HepG2 (cell line): ENCODE results near the gene ARHGAP19. TPM values are rescaled to one million over a fixed set of nuclear protein-coding genes. Genes with fewer than 3 reads are reported as not detected.
A peak's percentile ranks its signal among the peaks of the same experiment; 100 is the strongest.

Source experiments
- ARNTL ChIP-seq: sonication (generic); formaldehyde crosslinking; IDR thresholded peaks from 2 replicates; pipeline ENCODE4 v1.4.0; 2020; ENCODE audit warnings: mild to moderate bottlenecking, missing genetic modification reagents
- ATF7-NPFF ChIP-seq: sonication (generic); formaldehyde crosslinking; IDR thresholded peaks from 2 replicates; pipeline ENCODE4 v1.8.1; 2023; ENCODE audit warnings: mild to moderate bottlenecking, low read depth, missing genetic modification reagents, moderate library complexity
- CSRNP2 ChIP-seq: sonication (generic); formaldehyde crosslinking; conservative IDR thresholded peaks from 2 replicates; pipeline ENCODE4 v1.8.0; 2022; ENCODE audit warnings: low read depth, missing genetic modification reagents
- DRAP1 ChIP-seq: IDR thresholded peaks from 2 replicates; pipeline ENCODE4 v1.6.1; 2016; ENCODE audit warnings: missing genetic modification reagents, missing compliant biosample characterization
- GATAD2A ChIP-seq: IDR thresholded peaks from 2 replicates; pipeline ENCODE4 v1.6.1; 2016
- HNF1A ChIP-seq, 2 experiments: sonication (generic) in 1 of 2; formaldehyde crosslinking in 1 of 2; IDR thresholded peaks; 2 replicates each; pipeline versions ENCODE4 v1.4.0 to v1.6.1; 2016 to 2020; ENCODE audit warnings: borderline replicate concordance in 1 of 2, low read depth in 1 of 2, mild to moderate bottlenecking in 1 of 2, missing genetic modification reagents in 1 of 2
- LBX2 ChIP-seq: sonication (generic); formaldehyde crosslinking; IDR thresholded peaks from 2 replicates; pipeline ENCODE4 v1.5.0; 2020; ENCODE audit warnings: missing genetic modification reagents, mild to moderate bottlenecking, borderline replicate concordance
- MATR3 ChIP-seq: sonication (generic); formaldehyde crosslinking; IDR thresholded peaks from 2 replicates; pipeline ENCODE4 v1.4.0; 2020; ENCODE audit warnings: missing genetic modification reagents
- NFE2 ChIP-seq: sonication (generic); formaldehyde crosslinking; IDR thresholded peaks from 2 replicates; pipeline ENCODE4 v1.4.0; 2020; ENCODE audit warnings: missing genetic modification reagents
- PRMT3 ChIP-seq: sonication (generic); formaldehyde crosslinking; IDR thresholded peaks from 2 replicates; pipeline ENCODE4 v1.8.1; 2022; ENCODE audit warnings: low read depth, mild to moderate bottlenecking, moderate library complexity, missing genetic modification reagents, borderline replicate concordance
- RNF219 ChIP-seq: sonication (generic); formaldehyde crosslinking; IDR thresholded peaks from 2 replicates; pipeline ENCODE4 v1.5.0; 2020; ENCODE audit warnings: mild to moderate bottlenecking, missing genetic modification reagents
- THAP7 ChIP-seq: sonication (generic); formaldehyde crosslinking; IDR thresholded peaks from 2 replicates; pipeline ENCODE4 v1.8.1; 2023; ENCODE audit warnings: mild to moderate bottlenecking, missing genetic modification reagents
- U2AF1 ChIP-seq: fragments of 200-400 bp; formaldehyde crosslinking; optimal IDR thresholded peaks from 2 replicates; pipeline ENCODE3; 2017; ENCODE audit warnings: mild to moderate bottlenecking, low read depth, low read length
- YEATS2 ChIP-seq: sonication (generic); formaldehyde crosslinking; IDR thresholded peaks from 2 replicates; pipeline ENCODE4 v1.4.0; 2020; ENCODE audit warnings: missing genetic modification reagents, borderline replicate concordance
- ZC3H13 ChIP-seq: sonication (generic); formaldehyde crosslinking; IDR thresholded peaks from 2 replicates; pipeline ENCODE4 v1.8.1; 2023; ENCODE audit warnings: mild to moderate bottlenecking, missing genetic modification reagents, moderate library complexity
- ZNF263 ChIP-seq: sonication (generic); formaldehyde crosslinking; IDR thresholded peaks from 2 replicates; pipeline ENCODE4 v1.4.0; 2020; ENCODE audit warnings: missing genetic modification reagents
- ZNF350 ChIP-seq: sonication (generic); formaldehyde crosslinking; IDR thresholded peaks from 2 replicates; pipeline ENCODE4 v1.4.0; 2020; ENCODE audit warnings: mild to moderate bottlenecking, low read depth, missing genetic modification reagents, borderline replicate concordance
- ZSCAN21 ChIP-seq: sonication (generic); formaldehyde crosslinking; IDR thresholded peaks from 2 replicates; pipeline ENCODE4 v1.8.0; 2022; ENCODE audit warnings: mild to moderate bottlenecking, missing genetic modification reagents, moderate library complexity, borderline replicate concordance
- polyA plus RNA-seq, 8 experiments: library from polyadenylated mRNA; depleted of rRNA in 3 of 8; stranded (reverse) in 7 of 8; unstranded in 1 of 8; fragments of >200 nt; fragmentation: Illumina TruSeq in 4 of 8; extraction: Trizol in 4 of 8; gene quantifications; 2 replicates each; pipeline versions ENCODE4 v1.2.1 to v1.2.3, GENCODE V29; 2011 to 2016; ENCODE audit warnings: low read depth in 4 of 8, missing spikeins in 1 of 8, mixed read lengths in 1 of 8; ENCODE audit not compliant: insufficient read depth in 1 of 8
- total RNA-seq, 5 experiments: library from RNA; depleted of rRNA; stranded (reverse); fragments of >200 nt; fragmentation: Illumina TruSeq; extraction: Trizol; gene quantifications; 2 replicates each; pipeline ENCODE4 v1.2.3, GENCODE V29; 2016; ENCODE audit warnings: low read depth in 1 of 5

ARHGAP19 gene
- total and polyA plus RNA-seq, 2 of the 13 experiments (the other 11 are each of a cell fraction or from before 2014, with no cell fraction given): 7.6 to 10.0 TPM

GRCh38 chr10:97319671-97320479 lies 27.4 kb upstream of the ARHGAP19 start (continued):
- TF ChIP-seq HNF1A (IDR thresholded peaks at IDR 0.05; ENCODE audit: low read depth): no peak
- 0 out of 2 replicates have a peak, but pooled peaks have one; percentile 9 for TF ChIP-seq HNF1A (CRISPR knock-in tag; IDR thresholded peaks at IDR 0.05; ENCODE audit: borderline replicate concordance)
- no peak for TF ChIP-seq DRAP1
- TF ChIP-seq ZC3H13 (CRISPR knock-in tag): peak; percentile 64; the same call in 1 of the 2 replicates
- TF ChIP-seq MATR3 (CRISPR knock-in tag): no peak
- TF ChIP-seq ATF7-NPFF (CRISPR knock-in tag): peak; percentile 41; the same call in 1 of the 2 replicates
- TF ChIP-seq U2AF1: peak; percentile 32
- TF ChIP-seq CSRNP2 (CRISPR knock-in tag): no peak
- TF ChIP-seq GATAD2A (CRISPR knock-in tag): peak; percentile 13; the same call in 1 of the 2 replicates
- 0 out of 2 replicates have a peak, but pooled peaks have one; percentile 39 for TF ChIP-seq ZNF350
- TF ChIP-seq PRMT3 (CRISPR knock-in tag): no peak
- TF ChIP-seq NFE2 (CRISPR knock-in tag): no peak
- peak; percentile 30; the same call in 1 of the 2 replicates for TF ChIP-seq ZNF263
- TF ChIP-seq ZSCAN21 (CRISPR knock-in tag): peak; percentile 0; the same call in 1 of the 2 replicates
- peak; percentile 61; the same call in 1 of the 2 replicates for TF ChIP-seq THAP7
- 0 out of 2 replicates have a peak, but pooled peaks have one; percentile 27 for TF ChIP-seq YEATS2 (CRISPR knock-in tag)
- no peak for TF ChIP-seq RNF219
- no peak for TF ChIP-seq LBX2 (CRISPR knock-in tag)
- no peak for TF ChIP-seq ARNTL
